ENCODE data around the gene FAM227B.
"Not testable (repeated sequence)": the region's sequence is repeated elsewhere in the genome, so short reads cannot be mapped to it uniquely, and the experiment has no call there.

The FAM227B gene

GRCh38 chr15:49556437-49556836 is 64.2 kb downstream of the FAM227B start:
- WGBS (ENCODE audit: extremely low coverage, insufficient coverage, low lambda C conversion rate) = no CpG with 5 or more reads among the region's 3 CpGs
- Histone ChIP-seq H3K79me1 (ENCODE audit: low read length) (no peaks in the 10 kb centered on the region), H3K27ac (ENCODE audit: low read depth, low read length) (no peak overlapping the region), H4K5ac (ENCODE audit: low read length) (no peak overlapping the region), H3K23ac (ENCODE audit: low read length) (no peak overlapping the region), H2BK120ac (ENCODE audit: low read depth, low read length) (no peak overlapping the region), H3K4me1 (ENCODE audit: control insufficient read depth, low read depth, low read length) (no peaks in the 10 kb centered on the region), H3K18ac (ENCODE audit: low read length) (no peak overlapping the region), H2BK5ac (ENCODE audit: low read length) (no peak overlapping the region), H2AK5ac (ENCODE audit: low read length) (no peak overlapping the region), H2BK15ac (replicated peaks; ENCODE audit: low read depth) (no peak overlapping the region), H3K4ac (ENCODE audit: low read depth, low read length) (no peak overlapping the region), H4K8ac (ENCODE audit: low read depth, low read length) (no peak overlapping the region), H3K36me3 (ENCODE audit: control insufficient read depth, insufficient read depth, low read length) (no peaks in the 10 kb centered on the region), H3K56ac (ENCODE audit: low read length) (no peak overlapping the region), H3K27me3 (ENCODE audit: insufficient read depth, low read length, poor library complexity) (no peaks in the 10 kb centered on the region), H3K79me2 (ENCODE audit: control insufficient read depth, insufficient read depth, low read length) (no peaks in the 10 kb centered on the region), H3K4me3 (ENCODE audit: low read length) (no peak overlapping the region), H3K4me2 (ENCODE audit: low read length) (no peak overlapping the region), H3K9ac (ENCODE audit: low read length) (no peak overlapping the region)
- no peak for DNase-seq

GRCh38 chr15:49550342-49550741 is 70.3 kb downstream of the FAM227B start:
- not testable (repeated sequence) for H4K5ac ChIP-seq (ENCODE audit: low read length); H3K4me1 ChIP-seq (ENCODE audit: control insufficient read depth, low read depth, low read length); H2BK5ac ChIP-seq (ENCODE audit: low read length); H3K56ac ChIP-seq (ENCODE audit: low read length); H3K18ac ChIP-seq (ENCODE audit: low read length); DNase-seq; H4K8ac ChIP-seq (ENCODE audit: low read depth, low read length); H3K4me2 ChIP-seq (ENCODE audit: low read length); H3K27ac ChIP-seq (ENCODE audit: low read depth, low read length); H3K4ac ChIP-seq (ENCODE audit: low read depth, low read length); H3K27me3 ChIP-seq (ENCODE audit: insufficient read depth, low read length, poor library complexity); H3K23ac ChIP-seq (ENCODE audit: low read length); H3K79me2 ChIP-seq (ENCODE audit: control insufficient read depth, insufficient read depth, low read length); H2BK15ac ChIP-seq (replicated peaks; ENCODE audit: low read depth); H3K9ac ChIP-seq (ENCODE audit: low read length); H2BK120ac ChIP-seq (ENCODE audit: low read depth, low read length); H2AK5ac ChIP-seq (ENCODE audit: low read length); H3K36me3 ChIP-seq (ENCODE audit: control insufficient read depth, insufficient read depth, low read length); H3K79me1 ChIP-seq (ENCODE audit: low read length); H3K4me3 ChIP-seq (ENCODE audit: low read length)
- no CpG with 5 or more reads among the region's 30 CpGs for WGBS (ENCODE audit: extremely low coverage, insufficient coverage, low lambda C conversion rate)

GRCh38 chr15:49538520-49538919 is 82.1 kb downstream of the FAM227B start:
- no peak overlapping the region for H3K18ac ChIP-seq (ENCODE audit: low read length)

GRCh38 chr15:49530092-49530491 is 90.5 kb downstream of the FAM227B start:
- WGBS (ENCODE audit: extremely low coverage, insufficient coverage, low lambda C conversion rate) = no CpG with 5 or more reads among the region's 1 CpG
- Histone ChIP-seq H3K79me1 (ENCODE audit: low read length) (no peaks in the 10 kb centered on the region), H3K36me3 (ENCODE audit: control insufficient read depth, insufficient read depth, low read length) (no peaks in the 10 kb centered on the region), H3K27ac (ENCODE audit: low read depth, low read length) (no peak overlapping the region), H3K79me2 (ENCODE audit: control insufficient read depth, insufficient read depth, low read length) (no peaks in the 10 kb centered on the region), H2BK15ac (replicated peaks; ENCODE audit: low read depth) (no peak overlapping the region), H4K8ac (ENCODE audit: low read depth, low read length) (no peak overlapping the region), H3K27me3 (ENCODE audit: insufficient read depth, low read length, poor library complexity) (no peaks in the 10 kb centered on the region), H3K4me3 (ENCODE audit: low read length) (no peak overlapping the region), H3K18ac (ENCODE audit: low read length) (no peak overlapping the region), H3K23ac (ENCODE audit: low read length) (no peak overlapping the region), H3K56ac (ENCODE audit: low read length) (no peak overlapping the region), H4K5ac (ENCODE audit: low read length) (no peak overlapping the region), H2BK5ac (ENCODE audit: low read length) (no peak overlapping the region), H3K4me1 (ENCODE audit: control insufficient read depth, low read depth, low read length) (no peaks in the 10 kb centered on the region), H2AK5ac (ENCODE audit: low read length) (no peak overlapping the region), H2BK120ac (ENCODE audit: low read depth, low read length) (no peak overlapping the region), H3K4ac (ENCODE audit: low read depth, low read length) (no peak overlapping the region), H3K4me2 (ENCODE audit: low read length) (no peak overlapping the region), H3K9ac (ENCODE audit: low read length) (no peak overlapping the region)
- no peak for DNase-seq

More at GRCh38 chr15:49538520-49538919, 82.1 kb downstream of the FAM227B start:
- no peak overlapping the region for H3K4me3 ChIP-seq (ENCODE audit: low read length)
- no peak overlapping the region for H3K4me2 ChIP-seq (ENCODE audit: low read length)
- H2BK120ac ChIP-seq (ENCODE audit: low read depth, low read length) = no peak overlapping the region
- H3K36me3 ChIP-seq (ENCODE audit: control insufficient read depth, insufficient read depth, low read length) = no peaks in the 10 kb centered on the region
- H3K79me1 ChIP-seq (ENCODE audit: low read length) = no peaks in the 10 kb centered on the region
- H3K9ac ChIP-seq (ENCODE audit: low read length) = no peak overlapping the region
- H3K27me3 ChIP-seq (ENCODE audit: insufficient read depth, low read length, poor library complexity) = no peaks in the 10 kb centered on the region
- H4K8ac ChIP-seq (ENCODE audit: low read depth, low read length) = no peak overlapping the region
- no peak overlapping the region for H2AK5ac ChIP-seq (ENCODE audit: low read length)
- no peaks in the 10 kb centered on the region for H3K4me1 ChIP-seq (ENCODE audit: control insufficient read depth, low read depth, low read length)
- H3K56ac ChIP-seq (ENCODE audit: low read length) = no peak overlapping the region
- H3K79me2 ChIP-seq (ENCODE audit: control insufficient read depth, insufficient read depth, low read length) = no peaks in the 10 kb centered on the region
- H3K23ac ChIP-seq (ENCODE audit: low read length) = no peak overlapping the region
- no peak overlapping the region for H4K5ac ChIP-seq (ENCODE audit: low read length)
- no peak overlapping the region for H2BK15ac ChIP-seq (replicated peaks; ENCODE audit: low read depth)
- no peak overlapping the region for H3K4ac ChIP-seq (ENCODE audit: low read depth, low read length)
- no peak for DNase-seq
- H2BK5ac ChIP-seq (ENCODE audit: low read length) = no peak overlapping the region
- no peak overlapping the region for H3K27ac ChIP-seq (ENCODE audit: low read depth, low read length)

- Histone ChIP-seq H3K23ac (ENCODE audit: low read length) (no peak overlapping the region), H3K4me3 (ENCODE audit: low read length) (no peak overlapping the region), H3K79me1 (ENCODE audit: low read length) (no peaks in the 10 kb centered on the region), H4K5ac (ENCODE audit: low read length) (no peak overlapping the region), H3K27ac (ENCODE audit: low read depth, low read length) (no peak overlapping the region), H3K4ac (ENCODE audit: low read depth, low read length) (no peak overlapping the region), H3K79me2 (ENCODE audit: control insufficient read depth, insufficient read depth, low read length) (no peaks in the 10 kb centered on the region), H3K9ac (ENCODE audit: low read length) (no peak overlapping the region), H3K27me3 (ENCODE audit: insufficient read depth, low read length, poor library complexity) (no peaks in the 10 kb centered on the region), H3K36me3 (ENCODE audit: control insufficient read depth, insufficient read depth, low read length) (no peaks in the 10 kb centered on the region), H3K4me2 (ENCODE audit: low read length) (no peak overlapping the region), H2AK5ac (ENCODE audit: low read length) (no peak overlapping the region), H3K4me1 (ENCODE audit: control insufficient read depth, low read depth, low read length) (no peaks in the 10 kb centered on the region), H3K56ac (ENCODE audit: low read length) (no peak overlapping the region), H2BK120ac (ENCODE audit: low read depth, low read length) (no peak overlapping the region), H3K18ac (ENCODE audit: low read length) (no peak overlapping the region), H2BK15ac (replicated peaks; ENCODE audit: low read depth) (no peak overlapping the region), H4K8ac (ENCODE audit: low read depth, low read length) (no peak overlapping the region), H2BK5ac (ENCODE audit: low read length) (no peak overlapping the region)
- DNase-seq = no peak
- no CpG with 5 or more reads among the region's 4 CpGs for WGBS (ENCODE audit: extremely low coverage, insufficient coverage, low lambda C conversion rate)
Measured at GRCh38 chr15:49528289-49528688, 92.3 kb downstream of the FAM227B start.

- Histone ChIP-seq H3K4ac (ENCODE audit: low read depth, low read length) (no peak overlapping the region), H3K9ac (ENCODE audit: low read length) (no peak overlapping the region), H3K23ac (ENCODE audit: low read length) (no peak overlapping the region), H2BK15ac (replicated peaks; ENCODE audit: low read depth) (no peak overlapping the region), H4K8ac (ENCODE audit: low read depth, low read length) (no peak overlapping the region), H2AK5ac (ENCODE audit: low read length) (no peak overlapping the region), H3K4me3 (ENCODE audit: low read length) (no peak overlapping the region), H3K79me1 (ENCODE audit: low read length) (no peaks in the 10 kb centered on the region), H3K56ac (ENCODE audit: low read length) (no peak overlapping the region), H3K27ac (ENCODE audit: low read depth, low read length) (no peak overlapping the region), H2BK120ac (ENCODE audit: low read depth, low read length) (no peak overlapping the region), H3K36me3 (ENCODE audit: control insufficient read depth, insufficient read depth, low read length) (no peaks in the 10 kb centered on the region), H3K79me2 (ENCODE audit: control insufficient read depth, insufficient read depth, low read length) (no peaks in the 10 kb centered on the region), H4K5ac (ENCODE audit: low read length) (no peak overlapping the region), H2BK5ac (ENCODE audit: low read length) (no peak overlapping the region), H3K18ac (ENCODE audit: low read length) (no peak overlapping the region), H3K4me1 (ENCODE audit: control insufficient read depth, low read depth, low read length) (no peaks in the 10 kb centered on the region), H3K27me3 (ENCODE audit: insufficient read depth, low read length, poor library complexity) (no peaks in the 10 kb centered on the region), H3K4me2 (ENCODE audit: low read length) (no peak overlapping the region)
- no CpG with 5 or more reads among the region's 3 CpGs for WGBS (ENCODE audit: extremely low coverage, insufficient coverage, low lambda C conversion rate)
- DNase-seq = peak; percentile 23
Measured at GRCh38 chr15:49521802-49522201, 98.8 kb downstream of the FAM227B start.
